GM19395 (cell line): ENCODE results near the gene AGBL1.
"Not testable (repeated sequence)": the region's sequence is repeated elsewhere in the genome, so short reads cannot be mapped to it uniquely, and the experiment has no call there.

Source experiments
- ATAC-seq: cut with Tn5 transposase; IDR thresholded peaks from one replicate; pipeline ENCODE4 v1.9.1; 2021; ENCODE audit warnings: mild to moderate bottlenecking, moderate library complexity; ENCODE audit not compliant: unreplicated experiment

AGBL1 gene

GRCh38 chr15:86489981-86490380 lies 410.3 kb downstream of the AGBL1 start:
- no peak for ATAC-seq

- ATAC-seq, result no peak
Measured at GRCh38 chr15:86491118-86491517, 411.4 kb downstream of the AGBL1 start.

- no peak for ATAC-seq
Measured at GRCh38 chr15:86493884-86494283, 414.2 kb downstream of the AGBL1 start.

- ATAC-seq, result no peak
Measured at GRCh38 chr15:86494475-86494874, 414.8 kb downstream of the AGBL1 start.

- no peak for ATAC-seq
Measured at GRCh38 chr15:86502301-86502700, 422.6 kb downstream of the AGBL1 start.

- ATAC-seq, result no peak
Measured at GRCh38 chr15:86505951-86506350, 426.3 kb downstream of the AGBL1 start.

- no peak for ATAC-seq
Measured at GRCh38 chr15:86506401-86506800, 426.7 kb downstream of the AGBL1 start.

GRCh38 chr15:86515625-86516024 lies 436.0 kb downstream of the AGBL1 start:
- no peak for ATAC-seq

- no peak for ATAC-seq
Measured at GRCh38 chr15:86522721-86523120, 443.1 kb downstream of the AGBL1 start.

GRCh38 chr15:86526938-86527690 lies 447.4 kb downstream of the AGBL1 start:
- no peak for ATAC-seq

- ATAC-seq, result not testable (repeated sequence)
Measured at GRCh38 chr15:86528094-86528493, 448.4 kb downstream of the AGBL1 start.

- no peak for ATAC-seq
Measured at GRCh38 chr15:86538141-86538540, 458.5 kb downstream of the AGBL1 start.

- no peak for ATAC-seq
Measured at GRCh38 chr15:86540840-86541467, 461.3 kb downstream of the AGBL1 start.

- ATAC-seq, result no peak
Measured at GRCh38 chr15:86541540-86541939, 461.9 kb downstream of the AGBL1 start.

- no peak for ATAC-seq
Measured at GRCh38 chr15:86550075-86550474, 470.4 kb downstream of the AGBL1 start.

GRCh38 chr15:86553108-86553507 lies 473.4 kb downstream of the AGBL1 start:
- ATAC-seq, result no peak

GRCh38 chr15:86555098-86555497 lies 475.4 kb downstream of the AGBL1 start:
- no peak for ATAC-seq

- ATAC-seq, result no peak
Measured at GRCh38 chr15:86555939-86556338, 476.3 kb downstream of the AGBL1 start.

- ATAC-seq, result no peak
Measured at GRCh38 chr15:86556396-86557017, 476.8 kb downstream of the AGBL1 start.

- ATAC-seq, result no peak
Measured at GRCh38 chr15:86557018-86557550, 477.4 kb downstream of the AGBL1 start.

GRCh38 chr15:86558252-86558651 lies 478.6 kb downstream of the AGBL1 start:
- ATAC-seq, result no peak

GRCh38 chr15:86558686-86559085 lies 479.0 kb downstream of the AGBL1 start:
- no peak for ATAC-seq
